IPS-18a (cell line): ENCODE data around the gene SMARCA5.
A peak's percentile ranks its signal among the peaks of the same experiment; 100 is the strongest.

Experiments used
- H3K27ac ChIP-seq: one replicate; pipeline ENCODE4 v1.5.1; 2013; ENCODE audit warnings: low read length
- H3K27me3 ChIP-seq: one replicate; pipeline ENCODE4 v1.6.1; 2013; ENCODE audit warnings: mild to moderate bottlenecking, low read length; ENCODE audit not compliant: control insufficient read depth, insufficient read depth
- H3K36me3 ChIP-seq: one replicate; pipeline ENCODE4 v1.6.1; 2013; ENCODE audit warnings: low read depth, low read length; ENCODE audit not compliant: control insufficient read depth
- H3K4me1 ChIP-seq: one replicate; pipeline ENCODE4 v1.6.1; 2013; ENCODE audit warnings: low read depth, low read length; ENCODE audit not compliant: control insufficient read depth
- H3K4me3 ChIP-seq: one replicate; pipeline ENCODE4 v1.5.1; 2013; ENCODE audit warnings: low read length
- H3K9ac ChIP-seq: one replicate; pipeline ENCODE4 v1.6.1; 2013; ENCODE audit warnings: mild to moderate bottlenecking, low read length, moderate library complexity
- H3K9me3 ChIP-seq: one replicate; pipeline ENCODE4 v1.6.1; 2013; ENCODE audit warnings: low read depth, low read length; ENCODE audit not compliant: control insufficient read depth

SMARCA5 gene

DNA sequence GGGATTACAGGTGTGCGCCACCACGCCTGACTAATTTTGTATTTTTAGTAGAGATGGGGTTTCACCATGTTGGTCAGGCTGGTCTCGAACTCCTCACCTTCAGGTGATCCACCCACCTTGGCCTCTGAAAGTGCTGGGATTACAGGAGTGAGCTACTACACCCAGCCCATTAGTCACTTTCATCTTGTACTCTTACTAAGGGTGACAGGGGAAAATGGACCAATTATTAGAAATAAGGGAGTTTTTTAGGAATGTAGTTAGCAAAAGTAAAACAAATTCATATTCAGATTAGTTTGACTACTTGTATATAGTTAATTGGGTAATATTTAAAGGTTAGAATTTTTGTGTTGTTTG, 26.1 kb downstream of the SMARCA5 start:
- H3K9ac ChIP-seq, result no peak overlapping the region
- H3K27me3 ChIP-seq, result no peaks in the 10 kb centered on the region
- no peak overlapping the region for H3K4me3 ChIP-seq
- no peak overlapping the region for H3K27ac ChIP-seq
- no peaks in the 10 kb centered on the region for H3K9me3 ChIP-seq
- H3K4me1 ChIP-seq, result no peaks in the 10 kb centered on the region
- peaks cover 97% of the 10 kb centered on the region for H3K36me3 ChIP-seq

DNA sequence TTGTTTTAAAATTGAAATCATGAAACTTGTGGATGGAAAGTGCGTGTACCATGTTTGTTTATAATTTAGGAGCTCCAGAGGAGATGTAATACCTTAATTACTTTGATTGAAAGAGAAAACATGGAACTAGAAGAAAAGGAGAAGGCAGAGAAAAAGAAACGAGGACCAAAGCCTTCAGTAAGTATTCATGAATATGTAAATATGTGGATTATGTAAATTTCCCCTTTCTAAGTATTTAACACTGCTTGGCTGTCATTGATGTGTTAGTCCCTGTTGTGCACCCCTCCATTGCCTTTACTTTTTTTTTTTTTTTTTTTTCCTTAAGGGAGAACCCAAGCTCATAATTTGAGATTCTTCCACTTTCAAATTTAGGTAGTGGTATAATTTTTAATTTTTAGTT, 36.4 kb downstream of the SMARCA5 start:
- H3K9me3 ChIP-seq, result no peaks in the 10 kb centered on the region
- H3K4me3 ChIP-seq, result no peak overlapping the region
- peaks cover 92% of the 10 kb centered on the region for H3K36me3 ChIP-seq
- H3K4me1 ChIP-seq, result no peaks in the 10 kb centered on the region
- H3K27ac ChIP-seq, result no peak overlapping the region
- H3K27me3 ChIP-seq, result no peaks in the 10 kb centered on the region
- H3K9ac ChIP-seq, result no peak overlapping the region

DNA sequence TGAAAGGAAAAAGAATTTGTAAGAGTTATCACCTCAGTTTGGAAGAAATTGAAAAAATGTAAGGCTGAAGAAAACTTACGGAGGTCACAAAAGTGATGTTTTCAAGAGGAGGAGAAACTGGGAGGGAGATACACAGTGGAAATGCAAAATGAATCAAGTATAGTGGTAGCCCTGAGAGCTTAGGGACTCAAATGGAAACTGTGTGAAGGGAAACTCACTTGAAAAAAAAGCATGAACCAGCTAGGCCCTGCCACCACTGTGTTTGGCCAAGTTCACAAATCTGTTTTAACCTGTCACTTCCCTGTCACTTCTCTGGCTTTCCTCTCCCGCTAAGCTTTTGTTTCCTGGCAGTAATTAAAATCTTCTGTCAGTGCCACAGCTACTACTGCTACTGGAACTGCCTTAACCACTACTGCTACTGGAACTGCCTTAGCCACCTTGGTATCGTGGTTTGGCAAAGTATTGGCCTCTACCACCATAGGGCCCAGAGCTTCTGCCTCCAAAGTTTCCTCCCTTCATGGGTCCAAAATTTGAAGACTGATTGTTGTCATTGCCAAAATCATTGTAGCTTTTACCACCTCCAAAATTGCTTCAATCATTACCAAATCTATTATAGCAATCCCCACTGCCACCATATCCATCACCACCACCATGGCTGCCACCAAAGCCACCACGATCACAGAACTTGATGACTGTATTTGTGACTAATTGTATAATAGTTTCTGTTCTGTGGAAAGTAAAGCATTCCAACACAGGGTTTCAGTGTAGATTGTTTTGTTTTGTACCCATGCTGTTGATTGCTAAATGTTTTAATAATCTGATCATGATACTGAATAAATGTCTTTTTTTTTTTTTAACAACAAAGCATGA, 41.5 kb downstream of the SMARCA5 start:
- Histone ChIP-seq H3K9me3 (no peaks in the 10 kb centered on the region), H3K27ac (no peak overlapping the region), H3K36me3 (peaks cover 43% of the 10 kb centered on the region), H3K9ac (no peak overlapping the region), H3K27me3 (peaks cover 6% of the 10 kb centered on the region), H3K4me3 (no peak overlapping the region), H3K4me1 (no peaks in the 10 kb centered on the region)

DNA sequence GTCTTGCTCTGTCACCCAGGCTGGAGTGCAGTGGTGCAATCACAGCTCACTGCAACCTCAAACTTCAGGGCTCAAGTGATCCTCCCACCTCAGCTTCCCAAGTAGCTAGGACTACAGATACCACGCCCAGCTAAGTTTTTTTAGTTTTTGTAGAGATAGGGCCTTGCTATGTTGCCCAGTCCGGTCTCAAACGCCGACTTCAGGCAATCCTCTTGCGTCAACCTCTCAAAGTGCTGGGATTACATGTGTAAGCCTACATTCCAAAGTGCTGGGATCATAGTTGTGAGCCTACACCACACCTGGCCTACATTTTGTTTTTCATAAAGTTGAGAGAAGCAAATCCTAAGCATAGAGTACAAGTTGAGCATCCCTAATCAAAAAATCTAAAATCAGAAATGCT, 42.2 kb downstream of the SMARCA5 start:
- Histone ChIP-seq H3K27me3 (peaks cover 7% of the 10 kb centered on the region), H3K9me3 (no peaks in the 10 kb centered on the region), H3K4me3 (no peak overlapping the region), H3K27ac (no peak overlapping the region), H3K4me1 (no peaks in the 10 kb centered on the region), H3K9ac (no peak overlapping the region), H3K36me3 (peaks cover 37% of the 10 kb centered on the region)

DNA sequence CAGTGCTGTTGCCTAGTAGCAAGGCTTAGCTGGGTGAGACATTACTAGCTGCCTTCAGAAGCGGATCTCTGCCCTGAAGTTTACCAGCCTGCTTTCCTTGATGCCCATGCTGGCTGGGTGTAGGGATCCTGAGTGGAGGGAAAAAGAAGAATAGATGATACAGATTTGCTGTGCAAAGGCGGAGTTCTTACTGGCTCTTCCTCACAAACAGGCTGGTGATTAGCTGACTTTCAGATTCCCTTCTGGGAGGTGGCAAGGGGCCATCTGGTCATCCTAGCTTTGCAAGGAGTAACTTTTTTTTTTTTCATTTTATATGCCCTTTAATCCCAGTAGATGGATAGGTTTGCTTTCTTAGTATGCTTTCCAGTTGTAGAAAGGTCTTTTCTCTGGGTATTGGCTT, 44.8 kb downstream of the SMARCA5 start:
- no peak overlapping the region for H3K4me3 ChIP-seq
- no peak overlapping the region for H3K9ac ChIP-seq
- no peaks in the 10 kb centered on the region for H3K4me1 ChIP-seq
- H3K27me3 ChIP-seq, result peaks cover 7% of the 10 kb centered on the region
- no peak overlapping the region for H3K27ac ChIP-seq
- H3K9me3 ChIP-seq, result no peaks in the 10 kb centered on the region
- peaks cover 15% of the 10 kb centered on the region for H3K36me3 ChIP-seq

DNA sequence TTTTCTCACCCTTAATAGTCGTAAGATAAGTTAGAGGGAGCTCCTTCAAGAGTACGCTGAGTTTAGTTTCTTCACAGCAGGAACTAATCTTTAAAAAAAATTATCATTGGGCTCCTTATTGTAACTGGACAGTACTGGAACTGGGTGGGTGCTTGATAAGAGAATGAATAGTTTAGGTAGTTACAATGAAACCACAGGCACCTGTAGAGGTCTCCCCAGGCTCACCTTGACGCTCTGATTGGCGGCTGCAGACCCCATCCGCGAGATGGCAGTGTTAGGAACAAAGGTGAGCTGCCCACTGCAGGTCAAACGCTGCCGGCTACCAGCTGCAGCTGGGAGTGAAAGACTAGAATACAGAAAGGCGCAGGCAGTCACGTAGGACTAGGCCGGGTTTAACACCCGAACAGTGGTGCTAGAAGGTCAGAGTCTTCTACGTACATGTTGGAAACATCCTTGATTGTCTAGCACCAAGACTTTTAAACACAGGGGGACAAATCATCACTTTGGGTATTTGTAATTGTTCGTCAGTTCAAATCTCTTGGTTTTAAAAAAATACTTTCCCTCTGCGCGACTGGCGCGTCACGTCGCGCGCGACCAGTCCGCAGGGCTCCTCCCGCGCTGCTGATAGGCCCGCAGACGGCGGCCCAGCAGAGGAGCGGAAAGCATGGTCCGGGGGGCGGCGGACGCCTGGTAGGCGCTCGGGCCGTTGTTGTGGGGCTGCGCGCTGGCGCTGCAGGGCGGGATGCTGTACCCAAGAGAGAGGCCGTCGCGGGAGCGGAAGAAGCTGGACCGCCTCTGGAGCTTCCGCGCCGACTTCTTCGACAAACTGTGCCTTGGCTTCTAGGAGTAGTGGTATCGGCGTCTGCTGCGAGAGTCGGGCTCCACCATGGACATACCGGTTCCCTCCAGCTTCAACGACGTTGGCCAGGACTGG, 45.6 kb downstream of the SMARCA5 start:
- H3K4me3 ChIP-seq, result peak overlapping the region; percentile 59
- H3K9ac ChIP-seq, result peak overlapping the region; percentile 18
- no peaks in the 10 kb centered on the region for H3K9me3 ChIP-seq
- H3K27ac ChIP-seq, result no peak overlapping the region
- peaks cover 9% of the 10 kb centered on the region for H3K36me3 ChIP-seq
- H3K27me3 ChIP-seq, result peaks cover 7% of the 10 kb centered on the region
- H3K4me1 ChIP-seq, result no peaks in the 10 kb centered on the region

DNA sequence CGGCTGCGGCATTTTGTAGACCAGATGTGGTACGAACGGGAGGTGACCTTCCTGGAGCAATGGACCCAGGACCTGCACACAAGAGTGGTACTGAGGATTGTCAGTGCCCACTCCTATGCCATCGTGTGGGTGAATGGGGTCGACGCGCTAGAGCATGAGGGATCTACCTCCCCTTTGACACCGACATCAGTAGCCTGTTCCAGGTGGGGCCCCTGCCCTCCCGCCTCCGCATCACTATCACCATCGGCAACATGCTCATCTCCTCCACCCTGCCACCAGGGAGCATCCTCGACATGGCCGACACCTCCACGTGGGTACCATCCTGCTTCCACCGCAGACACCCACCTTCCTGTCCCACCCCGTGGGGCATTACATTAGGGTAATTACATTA, 46.2 kb downstream of the SMARCA5 start:
- peaks cover 7% of the 10 kb centered on the region for H3K27me3 ChIP-seq
- no peaks in the 10 kb centered on the region for H3K9me3 ChIP-seq
- peaks cover 3% of the 10 kb centered on the region for H3K36me3 ChIP-seq
- no peak overlapping the region for H3K27ac ChIP-seq
- no peaks in the 10 kb centered on the region for H3K4me1 ChIP-seq
- H3K9ac ChIP-seq, result peak overlapping the region; percentile 18
- H3K4me3 ChIP-seq, result peak overlapping the region; percentile 59

DNA sequence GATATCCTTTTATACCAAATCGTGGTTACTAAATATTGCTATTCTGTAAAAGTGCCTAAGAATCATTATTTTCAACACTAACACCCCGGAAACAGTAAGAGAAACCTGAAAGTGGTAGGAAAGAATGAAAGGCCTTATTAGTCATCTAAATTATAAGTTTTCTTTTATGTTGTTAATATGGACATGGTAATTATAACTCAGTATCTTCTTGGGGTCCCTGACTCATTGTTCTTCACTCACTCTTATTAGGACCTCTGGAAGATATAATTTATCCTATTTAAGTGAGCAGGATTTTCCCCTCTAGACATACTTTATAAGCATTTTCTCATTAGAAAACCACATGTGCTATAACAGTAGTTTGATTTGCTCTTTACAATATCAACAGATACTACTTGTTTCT, 51.0 kb downstream of the SMARCA5 start:
- H3K9me3 ChIP-seq, result no peaks in the 10 kb centered on the region
- no peaks in the 10 kb centered on the region for H3K36me3 ChIP-seq
- H3K27ac ChIP-seq, result no peak overlapping the region
- no peak overlapping the region for H3K4me3 ChIP-seq
- H3K27me3 ChIP-seq, result peaks cover 6% of the 10 kb centered on the region
- H3K4me1 ChIP-seq, result no peaks in the 10 kb centered on the region
- H3K9ac ChIP-seq, result no peak overlapping the region

DNA sequence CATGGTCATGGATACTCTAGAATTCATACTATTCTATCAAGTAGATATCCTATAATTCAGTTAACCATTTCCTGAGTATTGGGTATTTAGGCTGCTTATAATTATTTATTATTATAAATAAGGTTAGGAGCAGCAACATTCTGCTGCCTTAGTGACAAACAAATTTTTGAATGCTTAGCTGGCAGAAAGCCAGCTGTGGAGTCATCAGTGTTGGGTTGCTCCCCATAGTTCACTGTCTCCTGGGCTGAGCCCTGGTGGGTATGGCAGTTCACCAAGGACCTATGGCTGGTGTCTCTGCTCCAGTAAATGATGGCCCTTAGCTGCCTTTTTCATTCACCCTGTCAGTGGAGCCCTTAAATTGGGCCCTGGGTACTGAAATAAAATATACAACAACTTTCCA, 61.8 kb downstream of the SMARCA5 start:
- H3K27ac ChIP-seq, result no peak overlapping the region
- no peaks in the 10 kb centered on the region for H3K27me3 ChIP-seq
- H3K4me3 ChIP-seq, result no peak overlapping the region
- no peaks in the 10 kb centered on the region for H3K4me1 ChIP-seq
- no peaks in the 10 kb centered on the region for H3K36me3 ChIP-seq
- no peaks in the 10 kb centered on the region for H3K9me3 ChIP-seq
- H3K9ac ChIP-seq, result no peak overlapping the region

DNA sequence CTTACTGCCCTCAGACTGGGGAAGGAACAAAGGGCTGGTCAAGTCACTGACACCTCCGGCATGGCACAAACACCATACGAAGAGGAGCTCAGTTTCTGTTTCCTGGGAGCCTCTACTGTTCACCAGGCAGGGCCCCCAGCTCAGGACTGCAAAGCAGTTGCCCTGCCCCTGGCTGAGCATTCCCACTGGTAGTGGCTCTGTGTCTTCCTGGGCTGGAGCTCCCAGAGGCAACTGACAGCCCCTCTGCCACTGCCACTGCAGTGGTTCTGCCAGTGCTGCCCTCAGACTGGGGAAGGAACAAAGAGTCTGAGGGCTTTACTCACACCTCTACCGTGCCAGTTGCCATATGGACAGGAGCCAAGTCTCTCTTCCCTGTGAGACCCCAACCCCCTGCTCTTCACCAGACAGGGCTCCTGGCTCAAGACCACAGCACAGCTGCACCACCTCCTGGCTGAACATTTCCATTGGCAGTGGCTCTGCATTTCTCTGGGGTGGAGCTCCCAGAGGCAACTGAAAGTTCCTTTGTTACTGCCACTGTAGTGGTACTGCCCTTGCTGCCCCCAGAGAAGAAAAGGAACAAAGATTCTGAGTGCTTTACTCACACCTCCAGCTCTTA, 67.9 kb downstream of the SMARCA5 start:
- H3K4me3 ChIP-seq, result no peak overlapping the region
- no peaks in the 10 kb centered on the region for H3K9me3 ChIP-seq
- no peaks in the 10 kb centered on the region for H3K27me3 ChIP-seq
- H3K36me3 ChIP-seq, result no peaks in the 10 kb centered on the region
- no peak overlapping the region for H3K9ac ChIP-seq
- no peaks in the 10 kb centered on the region for H3K4me1 ChIP-seq
- H3K27ac ChIP-seq, result no peak overlapping the region

DNA sequence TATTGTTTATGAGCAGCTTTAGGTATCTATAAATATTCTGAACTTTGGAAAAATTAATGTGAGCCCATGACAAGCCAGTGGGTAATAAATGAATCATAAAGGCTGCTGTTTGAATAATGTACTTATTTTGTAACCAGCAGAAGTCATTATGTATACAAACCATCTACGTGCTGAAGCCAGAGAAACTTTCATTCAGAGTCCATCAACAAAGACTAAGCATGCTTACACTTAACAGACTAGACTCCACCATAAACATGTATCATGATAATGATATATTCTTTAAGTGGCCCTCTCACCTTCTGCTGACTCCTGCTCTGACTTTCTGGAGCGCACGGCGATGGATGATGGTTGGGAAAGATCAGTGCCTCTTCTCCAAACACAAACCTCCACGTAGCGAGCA, 72.0 kb downstream of the SMARCA5 start:
- no peak overlapping the region for H3K9ac ChIP-seq
- H3K27ac ChIP-seq, result no peak overlapping the region
- no peak overlapping the region for H3K4me3 ChIP-seq
- no peaks in the 10 kb centered on the region for H3K27me3 ChIP-seq
- H3K9me3 ChIP-seq, result no peaks in the 10 kb centered on the region
- H3K4me1 ChIP-seq, result no peaks in the 10 kb centered on the region
- no peaks in the 10 kb centered on the region for H3K36me3 ChIP-seq
